Gastrocnemius medialis (tissue), 4 donors: ENCODE data around the gene HMMR. TPM values are rescaled to one million over a fixed set of nuclear protein-coding genes. Genes with fewer than 3 reads are reported as not detected.

Experiments used
- ATAC-seq, 2 donors: fragments of 150-250 bp; one replicate each; pipeline ENCODE4 v1.9.1; 2016
- DNase-seq, 2 donors: peaks; one replicate each; pipeline ENCODE4 v3.0.0-alpha.2; 2019
- H3K27ac ChIP-seq, 4 donors: fragments of 200-600 bp; sonication (generic); 1 replicate in 1 of 4; 2 replicates in 3 of 4; pipeline ENCODE4 v1.5.1; 2016 to 2018; ENCODE audit warnings: mild to moderate bottlenecking in 2 of 4, moderate library complexity in 1 of 4
- H3K27me3 ChIP-seq, 3 donors: fragments of 200-600 bp; sonication (generic) in 2 of 3; 1 replicate in 1 of 3; 2 replicates in 2 of 3; pipeline versions ENCODE4 v1.5.1 to v1.6.0; 2016 to 2019; ENCODE audit warnings: mild to moderate bottlenecking in 1 of 3, moderate library complexity in 1 of 3
- H3K36me3 ChIP-seq, 2 donors: fragments of 200-600 bp; sonication (generic) in 1 of 2; one replicate each; pipeline ENCODE4 v1.5.1; 2017 to 2018
- H3K4me1 ChIP-seq, 2 donors: fragments of 200-600 bp; sonication (generic) in 1 of 2; one replicate each; pipeline ENCODE4 v1.5.1; 2016 to 2017; ENCODE audit warnings: mild to moderate bottlenecking in 2 of 2
- H3K4me3 ChIP-seq, 4 donors: fragments of 200-600 bp; sonication (generic) in 3 of 4; 1 replicate in 1 of 4; 2 replicates in 3 of 4; pipeline ENCODE4 v1.5.1; 2016 to 2019; ENCODE audit warnings: mild to moderate bottlenecking in 2 of 4
- H3K9me3 ChIP-seq, 3 donors: fragments of 200-600 bp; sonication (generic) in 2 of 3; 1 replicate in 1 of 3; 2 replicates in 2 of 3; pipeline ENCODE4 v1.5.1; 2016 to 2019
- POLR2A ChIP-seq, 2 donors: fragments of 450-650 bp; IDR thresholded peaks; one replicate each; pipeline ENCODE4 v1.6.1; 2017; ENCODE audit warnings: antibody characterized with exemption in 2 of 2, mild to moderate bottlenecking in 2 of 2, moderate library complexity in 2 of 2
- in situ Hi-C, 4 donors: fragments of 200-750 bp; cut with MboI; loops; one replicate each; pipeline versions ENCODE4 v1.15.0 to v1.8.0; 2017; ENCODE audit warnings: low sequenced_read_pairs in 4 of 4
- intact Hi-C: fragments of 100-400 bp; cut with DNase I; formaldehyde crosslinking; loops from one replicate; pipeline ENCODE4 v1.15.1; 2023; ENCODE audit warnings: low total_unique reads
- total RNA-seq, 4 donors: library from RNA; depleted of rRNA; stranded (reverse); fragments of >200 nt; gene quantifications; one replicate each; pipeline versions ENCODE4 v1.1.0 to v1.2.3, GENCODE V29; 2016
- TF ChIP-seq, protein P1 (sequence below), 5 experiments: fragments of 450-650 bp in 3 of 5; fragments of 200-600 bp in 2 of 5; sonication (generic) in 2 of 5; IDR thresholded peaks in 4 of 5; conservative IDR thresholded peaks in 1 of 5; 1 replicate in 4 of 5; 2 replicates in 1 of 5; pipeline ENCODE4 v1.5.1; 2016 to 2019; ENCODE audit warnings: antibody characterized with exemption in 5 of 5, mild to moderate bottlenecking in 3 of 5, moderate library complexity in 3 of 5

HMMR gene
- total RNA-seq, 4 donors from 2014 or later, result 0.12 to 1.3 (median 0.55) TPM

DNA sequence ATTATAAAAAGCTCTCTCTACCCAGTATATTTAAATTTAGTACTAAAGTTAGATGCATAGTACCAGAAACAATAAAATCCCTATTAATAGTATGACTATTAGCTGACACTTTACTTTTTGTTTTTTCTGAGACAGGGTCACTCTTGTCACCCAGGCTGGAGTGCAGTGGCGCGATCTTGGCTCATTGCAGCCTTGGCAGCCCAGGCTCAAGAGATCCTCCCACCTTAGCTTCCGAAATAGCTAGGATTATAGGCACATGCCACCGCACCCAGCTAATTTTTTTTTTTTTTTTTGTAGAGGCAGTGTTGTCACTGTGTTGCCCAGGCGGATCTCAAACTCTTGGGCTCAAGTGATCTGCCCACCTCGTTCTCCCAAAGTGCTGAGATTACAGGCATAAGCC is 15.1 kb upstream of the HMMR start:
- no peaks in the 10 kb centered on the region for H3K27me3 ChIP-seq

DNA sequence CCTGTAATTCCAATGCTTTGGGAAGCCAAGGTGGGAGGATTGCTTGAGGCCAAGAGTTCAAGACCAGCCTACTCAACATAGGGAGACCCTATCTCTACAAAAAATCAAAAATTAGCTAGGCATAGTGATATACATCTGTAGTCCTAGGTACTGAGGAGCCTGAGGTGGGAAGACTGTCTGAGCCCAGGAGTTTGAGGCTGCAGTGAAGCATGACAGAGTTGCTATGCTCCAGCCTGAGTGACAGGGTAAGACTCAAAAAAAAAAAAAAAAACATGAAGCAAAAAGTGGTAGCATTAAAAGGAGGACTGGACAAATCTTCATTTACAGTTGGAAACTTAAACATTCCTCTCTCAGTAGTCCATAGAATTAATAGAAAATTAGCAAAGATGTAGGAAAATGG is 13.2 kb upstream of the HMMR start:
- Histone ChIP-seq H3K36me3 (peaks cover 0 to 64% of the 10 kb centered on the region in 2 donors), H3K9me3 (no peaks in the 10 kb centered on the region), H3K27me3 (no peaks in the 10 kb centered on the region), H3K27ac (no peak overlapping the region), H3K4me1 (peaks cover 11 to 15% of the 10 kb centered on the region in 2 donors), H3K4me3 (no peak overlapping the region)
- intact Hi-C loops (no loop called here), in situ Hi-C loops (no loop called here)
- DNase-seq (no peak), ATAC-seq (no peak)
- TF ChIP-seq POLR2A (IDR thresholded peaks at IDR 0.05), result no peak
- TF ChIP-seq, protein P1, sequence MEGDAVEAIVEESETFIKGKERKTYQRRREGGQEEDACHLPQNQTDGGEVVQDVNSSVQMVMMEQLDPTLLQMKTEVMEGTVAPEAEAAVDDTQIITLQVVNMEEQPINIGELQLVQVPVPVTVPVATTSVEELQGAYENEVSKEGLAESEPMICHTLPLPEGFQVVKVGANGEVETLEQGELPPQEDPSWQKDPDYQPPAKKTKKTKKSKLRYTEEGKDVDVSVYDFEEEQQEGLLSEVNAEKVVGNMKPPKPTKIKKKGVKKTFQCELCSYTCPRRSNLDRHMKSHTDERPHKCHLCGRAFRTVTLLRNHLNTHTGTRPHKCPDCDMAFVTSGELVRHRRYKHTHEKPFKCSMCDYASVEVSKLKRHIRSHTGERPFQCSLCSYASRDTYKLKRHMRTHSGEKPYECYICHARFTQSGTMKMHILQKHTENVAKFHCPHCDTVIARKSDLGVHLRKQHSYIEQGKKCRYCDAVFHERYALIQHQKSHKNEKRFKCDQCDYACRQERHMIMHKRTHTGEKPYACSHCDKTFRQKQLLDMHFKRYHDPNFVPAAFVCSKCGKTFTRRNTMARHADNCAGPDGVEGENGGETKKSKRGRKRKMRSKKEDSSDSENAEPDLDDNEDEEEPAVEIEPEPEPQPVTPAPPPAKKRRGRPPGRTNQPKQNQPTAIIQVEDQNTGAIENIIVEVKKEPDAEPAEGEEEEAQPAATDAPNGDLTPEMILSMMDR (IDR thresholded peaks at IDR 0.05 in 4 of 5, conservative IDR thresholded peaks at IDR 0.05 in 1 of 5), result no peak

More for the DNA sequence above, 15.1 kb upstream of the HMMR start:
- in situ Hi-C loops, result no loop called here
- peak overlapping the region in 2 of 4 donors; percentile 4 to 35 for H3K27ac ChIP-seq
- H3K4me1 ChIP-seq, result peaks cover 17 to 31% of the 10 kb centered on the region in 2 donors
- H3K4me3 ChIP-seq, result no peak overlapping the region
- no peaks in the 10 kb centered on the region for H3K9me3 ChIP-seq
- no peak for TF ChIP-seq POLR2A (IDR thresholded peaks at IDR 0.05)
- TF ChIP-seq, protein P1 (IDR thresholded peaks at IDR 0.05 in 4 of 5, conservative IDR thresholded peaks at IDR 0.05 in 1 of 5), result no peak
- peaks cover 0 to 69% of the 10 kb centered on the region in 2 donors for H3K36me3 ChIP-seq
- ATAC-seq, result no peak
- DNase-seq, result no peak
- intact Hi-C loops, result no loop called here

DNA sequence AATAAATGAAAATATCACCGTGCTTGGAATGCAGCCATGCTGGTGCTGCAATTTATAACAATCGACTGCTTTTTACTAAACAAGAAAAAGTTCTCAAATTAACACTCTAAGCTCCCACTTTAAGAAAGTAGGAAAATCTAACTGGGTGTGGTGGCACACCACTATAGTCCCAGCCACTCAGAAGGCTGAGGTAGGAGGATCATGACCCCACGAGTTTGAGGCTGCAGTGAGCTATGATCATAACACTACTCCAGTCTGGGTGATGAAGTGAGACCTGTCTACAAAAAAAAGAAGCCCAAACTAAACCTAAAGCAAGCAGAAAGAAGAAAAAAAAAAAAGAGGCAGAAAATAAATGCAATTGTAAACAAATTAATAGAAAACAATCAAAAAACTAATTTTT is 12.6 kb upstream of the HMMR start:
- DNase-seq (no peak), ATAC-seq (no peak)
- peaks cover 0 to 64% of the 10 kb centered on the region in 2 donors for H3K36me3 ChIP-seq
- peaks cover 11 to 12% of the 10 kb centered on the region in 2 donors for H3K4me1 ChIP-seq
- no peak for TF ChIP-seq POLR2A (IDR thresholded peaks at IDR 0.05)
- TF ChIP-seq, protein P1 (IDR thresholded peaks at IDR 0.05 in 4 of 5, conservative IDR thresholded peaks at IDR 0.05 in 1 of 5), result no peak
- in situ Hi-C loops (no loop called here), intact Hi-C loops (no loop called here)
- no peaks in the 10 kb centered on the region for H3K9me3 ChIP-seq
- no peak overlapping the region for H3K27ac ChIP-seq
- H3K4me3 ChIP-seq, result no peak overlapping the region
- H3K27me3 ChIP-seq, result no peaks in the 10 kb centered on the region

DNA sequence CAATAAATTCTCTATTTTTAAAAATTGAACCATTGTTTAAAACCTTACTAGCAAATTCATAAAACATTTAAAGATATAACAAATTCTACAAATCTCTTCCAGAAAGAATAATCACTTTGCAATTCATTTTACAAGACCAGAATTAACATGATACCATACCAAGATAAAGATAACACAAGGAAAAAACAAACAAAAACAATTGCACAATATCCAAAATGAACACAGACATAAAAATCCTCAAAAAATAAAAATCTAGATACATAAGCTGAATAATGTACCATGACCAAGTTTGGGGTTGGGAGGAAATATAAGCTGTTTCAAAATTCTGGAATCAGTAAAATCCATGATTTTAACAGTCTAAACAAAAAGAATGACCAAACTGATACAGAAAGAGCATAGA is 11.9 kb upstream of the HMMR start:
- Histone ChIP-seq H3K4me3 (no peak overlapping the region), H3K27ac (no peak overlapping the region), H3K9me3 (no peaks in the 10 kb centered on the region), H3K27me3 (no peaks in the 10 kb centered on the region), H3K36me3 (peaks cover 0 to 65% of the 10 kb centered on the region in 2 donors), H3K4me1 (peaks cover 11 to 12% of the 10 kb centered on the region in 2 donors)
- intact Hi-C loops (no loop called here), in situ Hi-C loops (no loop called here)
- no peak for TF ChIP-seq POLR2A (IDR thresholded peaks at IDR 0.05)
- TF ChIP-seq, protein P1 (IDR thresholded peaks at IDR 0.05 in 4 of 5, conservative IDR thresholded peaks at IDR 0.05 in 1 of 5), result no peak
- no peak for ATAC-seq
- DNase-seq, result no peak

DNA sequence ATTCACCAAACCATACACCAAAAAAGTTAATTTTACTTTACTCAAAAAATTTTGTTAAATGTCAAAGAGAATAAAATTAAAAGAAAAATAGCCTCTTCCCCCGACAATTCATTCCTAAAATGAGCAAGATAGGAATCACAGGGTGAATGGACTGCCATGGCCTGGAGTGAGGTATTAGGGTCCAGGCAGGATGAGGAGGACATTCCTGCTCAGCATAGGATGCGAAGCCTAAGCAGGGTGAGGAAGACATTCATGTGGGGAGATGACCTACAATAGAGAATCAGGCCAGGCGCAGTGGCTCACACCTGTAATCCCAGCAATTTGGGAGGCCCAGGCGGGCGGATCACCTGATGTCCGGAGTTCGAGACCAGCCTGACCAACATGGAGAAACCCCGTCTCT is 8.9 kb upstream of the HMMR start:
- TF ChIP-seq POLR2A (IDR thresholded peaks at IDR 0.05), result no peak
- TF ChIP-seq, protein P1 (IDR thresholded peaks at IDR 0.05 in 4 of 5, conservative IDR thresholded peaks at IDR 0.05 in 1 of 5), result no peak
- no peaks in the 10 kb centered on the region for H3K4me1 ChIP-seq
- DNase-seq, result no peak
- peaks cover 0 to 68% of the 10 kb centered on the region in 2 donors for H3K36me3 ChIP-seq
- no peak for ATAC-seq
- H3K27me3 ChIP-seq, result no peaks in the 10 kb centered on the region
- intact Hi-C loops (no loop called here), in situ Hi-C loops (loop anchor here in 1 of 4 donors (10.0 kb wide), 1 partner anchor 53 kb away; the partner anchor contains the start of gene MAT2B)
- H3K4me3 ChIP-seq, result no peak overlapping the region
- no peaks in the 10 kb centered on the region for H3K9me3 ChIP-seq
- no peak overlapping the region for H3K27ac ChIP-seq
